PC-9 (cell line): ENCODE results near the gene CDK5.
A peak's percentile ranks its signal among the peaks of the same experiment; 100 is the strongest.

ENCODE experiments used
- EZH2 ChIP-seq: fragments of 200-600 bp; sonication (generic); IDR thresholded peaks from 2 replicates; pipeline ENCODE4 v1.8.0; 2017; ENCODE audit warnings: antibody characterized with exemption, low read depth
- TF ChIP-seq, protein P1 (sequence below): fragments of 200-600 bp; sonication (generic); conservative IDR thresholded peaks from 2 replicates; pipeline ENCODE4 v1.6.1; 2017; ENCODE audit warnings: mixed run types, antibody characterized with exemption, mild to moderate bottlenecking, moderate library complexity

- TF ChIP-seq, protein P1, sequence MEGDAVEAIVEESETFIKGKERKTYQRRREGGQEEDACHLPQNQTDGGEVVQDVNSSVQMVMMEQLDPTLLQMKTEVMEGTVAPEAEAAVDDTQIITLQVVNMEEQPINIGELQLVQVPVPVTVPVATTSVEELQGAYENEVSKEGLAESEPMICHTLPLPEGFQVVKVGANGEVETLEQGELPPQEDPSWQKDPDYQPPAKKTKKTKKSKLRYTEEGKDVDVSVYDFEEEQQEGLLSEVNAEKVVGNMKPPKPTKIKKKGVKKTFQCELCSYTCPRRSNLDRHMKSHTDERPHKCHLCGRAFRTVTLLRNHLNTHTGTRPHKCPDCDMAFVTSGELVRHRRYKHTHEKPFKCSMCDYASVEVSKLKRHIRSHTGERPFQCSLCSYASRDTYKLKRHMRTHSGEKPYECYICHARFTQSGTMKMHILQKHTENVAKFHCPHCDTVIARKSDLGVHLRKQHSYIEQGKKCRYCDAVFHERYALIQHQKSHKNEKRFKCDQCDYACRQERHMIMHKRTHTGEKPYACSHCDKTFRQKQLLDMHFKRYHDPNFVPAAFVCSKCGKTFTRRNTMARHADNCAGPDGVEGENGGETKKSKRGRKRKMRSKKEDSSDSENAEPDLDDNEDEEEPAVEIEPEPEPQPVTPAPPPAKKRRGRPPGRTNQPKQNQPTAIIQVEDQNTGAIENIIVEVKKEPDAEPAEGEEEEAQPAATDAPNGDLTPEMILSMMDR: peak; percentile 69
- no peak for TF ChIP-seq EZH2
Observed at GRCh38 chr7:151008511-151009323, 49.0 kb downstream of the CDK5 start.
